A549 (cell line): ENCODE results near the gene URI1. TPM values are rescaled to one million over a fixed set of nuclear protein-coding genes. Genes with fewer than 3 reads are reported as not detected.
A peak's percentile ranks its signal among the peaks of the same experiment; 100 is the strongest.

Experiments
- ATAC-seq, 2 experiments: fragments of 200-7000 bp in 1 of 2; fragments of >200 bp in 1 of 2; cut with Nextera tagmentation in 1 of 2; cut with Tn5 transposase in 1 of 2; 3 replicates each; pipeline versions ENCODE4 v1.8.0 to v1.9.1; 2018 to 2020; ENCODE audit warnings: mild to moderate bottlenecking in 1 of 2, moderate library complexity in 1 of 2
- CTCF ChIA-PET: fragments of 300-600 bp; sonication (Branson Sonifier 250); formaldehyde crosslinking; extraction: SDS; loops from one replicate; lab custom pipeline; 2021; ENCODE audit warnings: antibody characterized with exemption, inconsistent platforms; lab: Yijun Ruan, JAX
- POLR2A ChIA-PET: fragments of 350-600 bp; formaldehyde crosslinking; extraction: SDS; loops from one replicate; lab custom pipeline; 2021; ENCODE audit warnings: antibody characterized with exemption, inconsistent platforms; lab: Yijun Ruan, JAX
- DNase-seq, 2 experiments: peaks; one replicate each; pipeline versions ENCODE4 v3.0.0 to v3.0.0-alpha.2; 2011 to 2016; ENCODE audit warnings: low read depth in 1 of 2, low spot score in 1 of 2
- FAIRE-seq: peaks from 2 replicates; lab custom pipeline; 2011; peaks lifted over from hg19 to GRCh38; lab: Jason Lieb, UNC
- H3K27ac ChIP-seq, 2 experiments: fragments of >200 bp; sonication (Bioruptor Twin); formaldehyde crosslinking; 3 replicates each; pipeline ENCODE4 v1.5.1; 2016 to 2017
- H3K4me1 ChIP-seq: fragments of >200 bp; sonication (Bioruptor Twin); formaldehyde crosslinking; 3 replicates; pipeline ENCODE4 v1.6.1; 2016
- H3K4me2 ChIP-seq: fragments of >200 bp; sonication (Bioruptor Twin); formaldehyde crosslinking; 3 replicates; pipeline ENCODE4 v1.6.1; 2016
- H3K4me3 ChIP-seq: fragments of >200 bp; sonication (Bioruptor Twin); formaldehyde crosslinking; 3 replicates; pipeline ENCODE4 v1.5.1; 2016
- H3K9me3 ChIP-seq: fragments of >200 bp; sonication (Bioruptor Twin); formaldehyde crosslinking; 3 replicates; pipeline ENCODE4 v1.6.1; 2016
- CBX8 ChIP-seq: fragments of 200-600 bp; sonication (generic); IDR thresholded peaks from 2 replicates; pipeline ENCODE4 v1.6.1; 2016
- CEBPB ChIP-seq, 2 experiments: fragments of >200 bp in 1 of 2; sonication (Bioruptor Twin) in 1 of 2; formaldehyde crosslinking in 1 of 2; IDR thresholded peaks; 2 replicates each; pipeline ENCODE4 v1.6.1; 2012 to 2016
- E2F6 ChIP-seq: IDR thresholded peaks from 2 replicates; pipeline ENCODE4 v1.6.1; 2012; ENCODE audit warnings: low read depth, borderline replicate concordance
- EHF ChIP-seq: fragments of 250-450 bp; sonication (Bioruptor Pico); IDR thresholded peaks from 2 replicates; pipeline ENCODE4 v1.5.0; 2020; ENCODE audit warnings: mild to moderate bottlenecking
- FOSB ChIP-seq: fragments of 250-450 bp; sonication (Bioruptor Pico); IDR thresholded peaks from 2 replicates; pipeline ENCODE4 v1.5.0; 2020; ENCODE audit warnings: mild to moderate bottlenecking, moderate library complexity
- GATA3 ChIP-seq: IDR thresholded peaks from 2 replicates; pipeline ENCODE4 v1.6.1; 2012; ENCODE audit warnings: borderline replicate concordance
- HMGXB4 ChIP-seq: fragments of 250-450 bp; sonication (Bioruptor Pico); IDR thresholded peaks from 2 replicates; pipeline ENCODE4 v1.5.0; 2021; ENCODE audit warnings: mild to moderate bottlenecking, moderate library complexity, borderline replicate concordance
- HOXA7 ChIP-seq: fragments of 250-450 bp; sonication (Bioruptor Pico); IDR thresholded peaks from 2 replicates; pipeline ENCODE4 v1.5.0; 2020; ENCODE audit warnings: mild to moderate bottlenecking, moderate library complexity
- KDM1A ChIP-seq: fragments of 200-600 bp; sonication (generic); IDR thresholded peaks from 2 replicates; pipeline ENCODE4 v1.6.1; 2016; ENCODE audit warnings: low read depth, mild to moderate bottlenecking
- MAFK ChIP-seq: fragments of 450-650 bp; IDR thresholded peaks from 2 replicates; pipeline ENCODE4 v1.6.1; 2014; ENCODE audit not compliant: partially characterized antibody
- MAZ ChIP-seq: fragments of 150-350 bp; IDR thresholded peaks from 2 replicates; pipeline ENCODE4 v1.6.1; 2014; ENCODE audit warnings: antibody characterized with exemption, low read depth, low read length, borderline replicate concordance
- MYC ChIP-seq: IDR thresholded peaks from 2 replicates; pipeline ENCODE4 v1.6.1; 2012; ENCODE audit warnings: mild to moderate bottlenecking, inconsistent platforms, low read length, improper control_type of control experiment, borderline replicate concordance
- NFE2L2 ChIP-seq: fragments of 150-350 bp; conservative IDR thresholded peaks from 2 replicates; pipeline ENCODE4 v1.6.1; 2014; ENCODE audit warnings: low read length
- NPAS2 ChIP-seq: fragments of 250-450 bp; sonication (Bioruptor Pico); IDR thresholded peaks from 2 replicates; pipeline ENCODE4 v1.8.0; 2022; ENCODE audit warnings: mild to moderate bottlenecking, moderate library complexity, borderline replicate concordance
- PBX3 ChIP-seq: IDR thresholded peaks from 2 replicates; pipeline ENCODE4 v1.6.1; 2012
- POLR2AphosphoS2 ChIP-seq: conservative IDR thresholded peaks from 2 replicates; pipeline ENCODE4 v1.6.1; 2012; ENCODE audit warnings: low read length, improper control_type of control experiment, inconsistent platforms
- RAD21 ChIP-seq, 2 experiments: fragments of >200 bp in 1 of 2; sonication (Bioruptor Twin) in 1 of 2; formaldehyde crosslinking in 1 of 2; IDR thresholded peaks in 1 of 2; conservative IDR thresholded peaks in 1 of 2; 2 replicates in 1 of 2; 3 replicates in 1 of 2; pipeline ENCODE4 v1.6.1; 2012 to 2018; ENCODE audit warnings: inconsistent platforms in 1 of 2
- RARB ChIP-seq: fragments of 250-450 bp; sonication (Bioruptor Pico); IDR thresholded peaks from 2 replicates; pipeline ENCODE4 v1.8.0; 2021; ENCODE audit warnings: mild to moderate bottlenecking, moderate library complexity
- RNF2 ChIP-seq: fragments of 200-600 bp; sonication (generic); IDR thresholded peaks from 2 replicates; pipeline ENCODE4 v1.6.1; 2016; ENCODE audit warnings: low read depth, mild to moderate bottlenecking, antibody characterized with exemption, moderate library complexity, borderline replicate concordance
- USF2 ChIP-seq: fragments of 450-650 bp; IDR thresholded peaks from 2 replicates; pipeline ENCODE4 v1.6.1; 2014; ENCODE audit warnings: antibody characterized with exemption
- ZC3H11A ChIP-seq: fragments of 450-650 bp; IDR thresholded peaks from 2 replicates; pipeline ENCODE4 v1.6.1; 2014; ENCODE audit warnings: antibody characterized with exemption, mild to moderate bottlenecking
- ZNF302 ChIP-seq: fragments of 250-450 bp; sonication (Bioruptor Pico); IDR thresholded peaks from 2 replicates; pipeline ENCODE4 v1.9.0; 2021; ENCODE audit warnings: inconsistent platforms, mild to moderate bottlenecking, moderate library complexity
- WGBS: methylation state at CpG from one replicate; pipeline ENCODE4 v1.1.6; 2017; ENCODE audit errors: missing lambda C conversion rate; 5-methylcytosine and 5-hydroxymethylcytosine counted together
- polyA plus RNA-seq, 4 experiments: library from polyadenylated mRNA; depleted of rRNA in 3 of 4; stranded (reverse); fragments of >200 nt; fragmentation: RNase III in 1 of 4; extraction: RNeasy Plus Mini Kit Qiagen cat#74134 plus additional on column Dnase treatment in 1 of 4; gene quantifications; 2 replicates in 3 of 4; 3 replicates in 1 of 4; pipeline ENCODE4 v1.2.3, GENCODE V29; 2011 to 2017

The URI1 gene
- polyA plus RNA-seq, 2 of the 4 experiments (the other 2 are of a cell fraction), result 116 to 228 TPM

- Histone ChIP-seq H3K4me2 (no peak overlapping the region), H3K27ac (no peak overlapping the region)
- DNase-seq, result no peak
- no peak for TF ChIP-seq HOXA7 (CRISPR knock-in tag)
- TF ChIP-seq CBX8, result no peak
- TF ChIP-seq, all 56 proteins: peak for 0
- Histone ChIP-seq H3K9me3 (peaks cover 5% of the 10 kb centered on the region; the same call in 1 of the 3 replicates), H3K4me3 (no peak overlapping the region), H3K4me1 (no peaks in the 10 kb centered on the region)
- ATAC-seq, result no peak
- POLR2A ChIA-PET, result no interaction called here
- 85% methylated on average over 3 of the region's 3 CpGs for WGBS
- no peak for FAIRE-seq
- CTCF ChIA-PET, result interaction anchor here (1.0 to 1.5 kb wide), 4 partner anchors 8 to 59 kb away, joined by 3 to 5 read pairs (median 3); no protein-coding TSS in a partner anchor
Measured at GRCh38 chr19:29983568-29983967, 41.5 kb downstream of the URI1 start.

- WGBS, result 92% methylated on average over 2 of the region's 2 CpGs
- FAIRE-seq (peak; percentile 63), ATAC-seq (no peak), DNase-seq (no peak)
- POLR2A ChIA-PET, result no interaction called here
- CTCF ChIA-PET, result interaction anchor here (0.6 kb wide), 1 partner anchor 280 kb away, joined by 3 read pairs; no protein-coding TSS in a partner anchor
- H3K27ac ChIP-seq, result no peak overlapping the region
- H3K4me2 ChIP-seq, result no peak overlapping the region
- H3K4me1 ChIP-seq, result no peaks in the 10 kb centered on the region
- H3K9me3 ChIP-seq, result peaks cover 5% of the 10 kb centered on the region; the same call in 1 of the 3 replicates
- H3K4me3 ChIP-seq, result no peak overlapping the region
- no peak for TF ChIP-seq POLR2AphosphoS2
- TF ChIP-seq MYC, result no peak
- TF ChIP-seq RARB (CRISPR knock-in tag), result no peak
- TF ChIP-seq FOSB (CRISPR knock-in tag), result no peak
- TF ChIP-seq GATA3, result no peak
- no peak for TF ChIP-seq RNF2
- no peak for TF ChIP-seq CEBPB (IDR thresholded peaks at IDR 0.05)
- TF ChIP-seq EHF (CRISPR knock-in tag), result no peak
- TF ChIP-seq NPAS2 (CRISPR knock-in tag), result no peak
- no peak for TF ChIP-seq USF2
- no peak for TF ChIP-seq ZC3H11A
- no peak for TF ChIP-seq RAD21 (conservative IDR thresholded peaks at IDR 0.05 in 1 of 2, IDR thresholded peaks at IDR 0.05 in 1 of 2)
- TF ChIP-seq E2F6, result no peak
Measured at GRCh38 chr19:29985196-29985595, 43.2 kb downstream of the URI1 start.

GRCh38 chr19:29988351-29988750 lies 46.3 kb downstream of the URI1 start:
- WGBS, result 93% methylated on average over 9 of the region's 9 CpGs
- POLR2A ChIA-PET, result no interaction called here
- Histone ChIP-seq H3K27ac (no peak overlapping the region), H3K4me1 (no peaks in the 10 kb centered on the region), H3K4me3 (no peak overlapping the region)
- no peak for FAIRE-seq
- no peak for TF ChIP-seq KDM1A
- TF ChIP-seq MAFK, result peak; percentile 93
- TF ChIP-seq PBX3, result no peak
- no peak for TF ChIP-seq ZNF302 (CRISPR knock-in tag)
- TF ChIP-seq HMGXB4, result no peak
- TF ChIP-seq NFE2L2, result no peak
- no peak for TF ChIP-seq MAZ
- TF ChIP-seq, all 56 proteins: peak for 1
- ATAC-seq, result no peak
- CTCF ChIA-PET, result interaction anchor here (0.6 to 1.8 kb wide), 5 partner anchors 13 to 114 kb away, joined by 3 to 6 read pairs (median 4); no protein-coding TSS in a partner anchor
- no peak for DNase-seq
- Histone ChIP-seq H3K9me3 (peaks cover 17% of the 10 kb centered on the region), H3K4me2 (no peak overlapping the region)
